ENCODE results near the gene HDAC10. TPM values are rescaled to one million over a fixed set of nuclear protein-coding genes. Genes with fewer than 3 reads are reported as not detected.
A peak's percentile ranks its signal among the peaks of the same experiment; 100 is the strongest.

HDAC10 gene
- polyA plus RNA-seq, 1 of the 3 experiments (the other 2 are of a cell fraction), result 51.9 TPM

DNA sequence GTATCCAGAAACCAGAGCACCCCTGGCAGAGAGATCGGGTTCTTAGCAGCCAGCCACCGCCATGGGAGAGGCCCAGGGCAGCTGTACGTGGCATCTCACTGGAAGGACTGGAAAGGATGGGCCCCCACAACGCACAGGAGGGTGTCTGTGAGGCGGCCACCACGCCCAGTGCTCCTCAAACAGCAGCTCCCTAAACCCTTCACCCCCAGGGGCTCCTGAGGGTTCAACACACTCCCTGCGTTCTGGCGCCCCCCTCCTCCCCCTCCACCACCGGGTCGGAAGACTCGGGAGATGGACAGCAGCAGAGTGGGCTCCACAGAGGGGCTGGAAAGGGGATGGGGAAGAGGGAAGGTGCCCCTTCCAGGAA, 9.4 kb upstream of the HDAC10 start:
- Histone ChIP-seq H3K4me1 (ENCODE audit: control insufficient read depth in 1 of 2, insufficient read depth in 2 of 2, low read depth in 1 of 2, low read length in 1 of 2) (peaks cover 14 to 25% of the 10 kb centered on the region in 2 experiments; a peak in 2 of 4 replicates), H3F3A (replicated peaks; ENCODE audit: insufficient read depth) (no peaks in the 10 kb centered on the region), H3K9ac (peak overlapping the region; percentile 73), H3K27ac (ENCODE audit: low read depth in 2 of 2, low read length in 1 of 2) (peak overlapping the region; percentile 26 to 81), H3K79me2 (ENCODE audit: insufficient read depth) (peaks cover 27% of the 10 kb centered on the region), H3K4me2 (peak overlapping the region; percentile 91), H3K36me3 (replicated peaks in 1 of 2; ENCODE audit: control insufficient read depth in 1 of 2, insufficient read depth in 2 of 2, low read length in 1 of 2) (peaks cover 0 to 19% of the 10 kb centered on the region in 2 experiments), H3K9me3 (no peaks in the 10 kb centered on the region), H2AFZ (ENCODE audit: low read depth) (no peak overlapping the region), H3K27me3 (ENCODE audit: insufficient read depth) (no peaks in the 10 kb centered on the region), H3K9me2 (no peaks in the 10 kb centered on the region), H4K20me1 (ENCODE audit: insufficient read depth) (no peaks in the 10 kb centered on the region), H3K4me3 (ENCODE audit: low read depth in 2 of 2, low read length in 1 of 2) (peak overlapping the region; percentile 67 to 72)
- WGBS (ENCODE audit: low lambda C conversion rate), result 19% methylated on average over 10 of the region's 11 CpGs
- CTCF ChIA-PET, result interaction anchor here (2.9 to 4.9 kb wide), 6 partner anchors 9 to 81 kb away, joined by 11 to 34 read pairs (median 26); partner anchors contain the start of genes DENND6B and HDAC10
- TF ChIP-seq JUND (IDR thresholded peaks at IDR 0.05) (no peak), TEAD4 (IDR thresholded peaks at IDR 0.05; ENCODE audit: borderline replicate concordance, insufficient read depth) (no peak), ZBTB33 (IDR thresholded peaks at IDR 0.05; ENCODE audit: borderline replicate concordance, low read depth) (no peak), NRF1 (IDR thresholded peaks at IDR 0.05; ENCODE audit: low read depth, low read length) (no peak), IRF3 (IDR thresholded peaks at IDR 0.05; ENCODE audit: low read depth, low read length) (no peak), RFX5 (IDR thresholded peaks at IDR 0.05; ENCODE audit: low read length) (no peak), TCF12 (IDR thresholded peaks at IDR 0.05) (no peak), FOXM1 (IDR thresholded peaks at IDR 0.05; ENCODE audit: low read depth) (no peak), MXI1 (IDR thresholded peaks at IDR 0.05; ENCODE audit: low read depth, low read length) (no peak), SMC3 (IDR thresholded peaks at IDR 0.05; ENCODE audit: low read depth, low read length) (no peak)
- no peak for DNase-seq
- POLR2A ChIA-PET, result interaction anchor here (1.0 to 1.8 kb wide), 3 partner anchors 10 to 82 kb away, joined by 3 to 4 read pairs (median 3); no protein-coding TSS in a partner anchor

- no peaks in the 10 kb centered on the region for H3K27me3 ChIP-seq (ENCODE audit: insufficient read depth)
- H3K79me2 ChIP-seq (ENCODE audit: insufficient read depth), result peaks cover 27% of the 10 kb centered on the region
- H3K9me3 ChIP-seq, result no peaks in the 10 kb centered on the region
- H3K4me1 ChIP-seq (ENCODE audit: control insufficient read depth in 1 of 2, insufficient read depth in 2 of 2, low read depth in 1 of 2, low read length in 1 of 2), result peaks cover 14 to 25% of the 10 kb centered on the region in 2 experiments; a peak in 2 of 4 replicates
- no peaks in the 10 kb centered on the region for H3K9me2 ChIP-seq
- DNase-seq, result no peak
- H4K20me1 ChIP-seq (ENCODE audit: insufficient read depth), result no peaks in the 10 kb centered on the region
- peaks cover 0 to 23% of the 10 kb centered on the region in 2 experiments for H3K36me3 ChIP-seq (replicated peaks in 1 of 2; ENCODE audit: control insufficient read depth in 1 of 2, insufficient read depth in 2 of 2, low read length in 1 of 2)
- H3K9ac ChIP-seq, result no peak overlapping the region
- 91% methylated on average over 13 of the region's 15 CpGs for WGBS (ENCODE audit: low lambda C conversion rate)
- no peak overlapping the region for H3K4me3 ChIP-seq (ENCODE audit: low read depth in 2 of 2, low read length in 1 of 2)
- no peak overlapping the region for H2AFZ ChIP-seq (ENCODE audit: low read depth)
- no peaks in the 10 kb centered on the region for H3F3A ChIP-seq (replicated peaks; ENCODE audit: insufficient read depth)
- peak overlapping the region; percentile 15; the same call in 1 of the 2 replicates for H3K4me2 ChIP-seq
- H3K27ac ChIP-seq (ENCODE audit: low read depth in 2 of 2, low read length in 1 of 2), result no peak overlapping the region
- ChIA-PET CTCF (interaction anchor here (1.3 to 4.7 kb wide), 5 partner anchors 8 to 266 kb away, joined by 3 to 32 read pairs (median 11); partner anchors contain the start of genes DENND6B, HDAC10 and SCO2), POLR2A (interaction anchor here (0.7 kb wide), 1 partner anchor 35 kb away, joined by 3 read pairs; no protein-coding TSS in a partner anchor)
- TF ChIP-seq TCF12 (IDR thresholded peaks at IDR 0.05) (no peak), MXI1 (IDR thresholded peaks at IDR 0.05; ENCODE audit: low read depth, low read length) (no peak), RAD21 (IDR thresholded peaks at IDR 0.05; ENCODE audit: low read length) (no peak), REST (IDR thresholded peaks at IDR 0.05; ENCODE audit: low read depth, low read length) (no peak), FOXJ3 (CRISPR knock-in tag; IDR thresholded peaks at IDR 0.05) (no peak), NRF1 (IDR thresholded peaks at IDR 0.05; ENCODE audit: low read depth, low read length) (no peak), YY1 (IDR thresholded peaks at IDR 0.05; ENCODE audit: low read depth) (no peak), RCOR1 (IDR thresholded peaks at IDR 0.05; ENCODE audit: low read length) (no peak), TEAD4 (IDR thresholded peaks at IDR 0.05; ENCODE audit: borderline replicate concordance, insufficient read depth) (no peak)
- TF ChIP-seq, protein P1, sequence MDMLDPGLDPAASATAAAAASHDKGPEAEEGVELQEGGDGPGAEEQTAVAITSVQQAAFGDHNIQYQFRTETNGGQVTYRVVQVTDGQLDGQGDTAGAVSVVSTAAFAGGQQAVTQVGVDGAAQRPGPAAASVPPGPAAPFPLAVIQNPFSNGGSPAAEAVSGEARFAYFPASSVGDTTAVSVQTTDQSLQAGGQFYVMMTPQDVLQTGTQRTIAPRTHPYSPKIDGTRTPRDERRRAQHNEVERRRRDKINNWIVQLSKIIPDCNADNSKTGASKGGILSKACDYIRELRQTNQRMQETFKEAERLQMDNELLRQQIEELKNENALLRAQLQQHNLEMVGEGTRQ (IDR thresholded peaks at IDR 0.05; ENCODE audit: borderline replicate concordance, low read depth, low read length), result no peak
- TF ChIP-seq, protein P2, sequence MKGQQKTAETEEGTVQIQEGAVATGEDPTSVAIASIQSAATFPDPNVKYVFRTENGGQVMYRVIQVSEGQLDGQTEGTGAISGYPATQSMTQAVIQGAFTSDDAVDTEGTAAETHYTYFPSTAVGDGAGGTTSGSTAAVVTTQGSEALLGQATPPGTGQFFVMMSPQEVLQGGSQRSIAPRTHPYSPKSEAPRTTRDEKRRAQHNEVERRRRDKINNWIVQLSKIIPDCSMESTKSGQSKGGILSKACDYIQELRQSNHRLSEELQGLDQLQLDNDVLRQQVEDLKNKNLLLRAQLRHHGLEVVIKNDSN (IDR thresholded peaks at IDR 0.05; ENCODE audit: borderline replicate concordance, low read depth), result no peak
Observed at GRCh38 chr22:50259302-50259701, 8.2 kb upstream of the HDAC10 start.
